Activated naive CD4-positive, alpha-beta T cell treated with anti-CD3 and anti-CD28 coated beads, Interleukin-2, amount 50 U/mL, for 16 hours (primary cell): ENCODE results near the gene LMF1.

ENCODE experiments used
- DNase-seq: peaks from one replicate; pipeline ENCODE4 v3.0.0-alpha.2; 2020

Gene LMF1

DNA sequence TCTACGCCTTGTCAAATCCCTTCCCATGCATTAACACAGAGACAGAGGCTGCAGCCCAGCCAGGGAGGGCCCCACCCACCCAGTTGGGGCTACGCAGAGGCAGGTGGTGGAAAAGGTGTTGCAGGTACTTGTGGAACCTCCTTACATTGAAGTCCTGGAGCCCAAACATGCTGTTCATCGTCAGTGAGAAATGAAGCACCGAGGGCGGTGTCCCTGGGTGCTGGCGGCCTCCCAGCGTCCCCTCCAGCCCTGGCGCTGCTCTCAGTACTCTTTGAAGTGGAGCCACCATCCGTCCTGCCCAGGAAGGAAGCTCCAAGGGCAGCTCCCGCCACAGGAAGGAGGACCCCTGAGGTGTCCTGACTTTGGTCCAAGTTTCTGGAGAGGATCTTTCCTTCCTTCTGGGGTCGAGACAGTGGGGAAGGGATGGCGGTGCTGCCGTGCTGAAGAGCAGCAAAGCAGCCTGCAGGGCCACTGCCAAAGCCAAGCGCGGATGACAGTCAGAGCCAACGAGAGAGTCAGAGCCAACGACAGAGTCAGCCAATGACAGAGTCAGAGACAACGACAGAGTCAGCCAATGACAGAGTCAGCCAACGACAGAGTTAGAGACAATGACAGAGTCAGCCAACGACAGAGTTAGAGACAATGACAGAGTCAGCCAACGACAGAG lies 23.4 kb downstream of the LMF1 start:
- no peak for DNase-seq

DNA sequence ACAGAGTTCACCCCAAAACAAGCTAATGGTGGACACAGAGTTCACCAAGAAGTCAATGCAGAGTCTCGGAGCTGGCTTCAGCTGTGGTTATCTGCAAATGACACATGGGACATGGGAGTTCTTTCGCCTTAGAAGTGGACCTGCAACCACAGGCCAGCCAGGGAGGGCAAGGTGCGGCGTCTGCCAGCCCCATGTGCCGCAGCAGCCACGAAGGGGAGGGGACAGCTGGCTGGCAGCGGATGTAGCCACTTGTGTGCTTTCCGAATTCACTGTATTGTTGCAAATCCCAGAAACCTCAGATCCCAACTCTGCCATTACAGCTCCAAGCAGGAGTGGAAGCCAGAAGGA lies 24.8 kb downstream of the LMF1 start:
- DNase-seq = no peak

DNA sequence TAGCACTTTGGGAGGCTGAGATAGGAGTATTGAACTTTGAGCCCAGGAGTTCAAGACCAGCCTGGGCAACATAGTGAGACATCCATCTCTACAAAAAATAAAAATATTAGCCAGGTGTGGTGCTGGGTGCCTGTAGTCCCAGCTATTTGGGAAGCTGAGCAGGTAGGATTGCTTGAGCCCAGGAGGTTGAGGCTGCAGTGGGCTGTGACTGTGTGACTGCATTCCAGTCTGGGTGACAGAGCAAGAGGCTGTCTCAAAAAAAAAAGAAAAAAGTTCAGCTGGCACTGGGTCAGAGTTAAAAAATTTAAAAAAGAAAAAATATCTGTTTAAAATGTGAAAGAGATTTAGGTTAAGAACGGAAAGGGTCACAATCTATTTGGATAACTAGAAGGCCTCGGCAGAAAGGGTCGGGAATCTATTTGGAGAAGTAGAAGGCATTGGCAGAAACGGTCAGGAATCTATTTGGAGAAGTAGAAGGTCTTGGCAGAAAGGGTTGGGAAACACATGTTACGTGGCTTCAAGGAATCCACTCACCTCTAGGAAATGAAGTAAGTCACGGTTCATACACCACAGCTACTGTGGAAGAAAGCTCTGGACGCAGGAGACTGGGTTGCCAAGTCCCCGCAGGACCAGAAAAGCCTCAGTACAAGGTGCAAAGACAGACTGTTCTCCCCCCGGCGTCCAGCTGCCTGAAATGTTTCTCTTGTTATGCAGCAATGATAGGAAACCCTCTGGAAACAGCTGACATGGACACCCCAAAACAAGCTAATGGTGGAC lies 25.3 kb downstream of the LMF1 start:
- no peak for DNase-seq

DNA sequence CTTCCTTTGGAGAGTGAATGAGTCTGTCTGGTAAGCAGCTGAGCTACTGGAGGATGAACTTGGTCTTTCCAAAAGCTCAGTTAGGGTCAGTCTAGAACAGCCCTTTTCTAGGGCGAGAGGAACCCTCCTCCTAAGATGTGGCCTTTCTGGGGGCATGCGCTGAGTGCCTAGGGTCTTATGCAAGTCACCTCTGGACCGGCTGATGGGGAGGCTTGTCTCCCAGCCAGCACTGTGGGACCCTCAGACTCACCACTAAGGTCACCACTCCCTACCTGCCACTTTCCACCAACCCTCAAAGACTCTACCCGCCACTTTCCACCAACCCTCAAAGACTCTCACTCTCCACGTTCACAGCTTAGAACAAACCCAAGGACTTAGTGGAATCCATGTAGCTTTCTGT lies 26.8 kb downstream of the LMF1 start:
- no peak for DNase-seq

DNA sequence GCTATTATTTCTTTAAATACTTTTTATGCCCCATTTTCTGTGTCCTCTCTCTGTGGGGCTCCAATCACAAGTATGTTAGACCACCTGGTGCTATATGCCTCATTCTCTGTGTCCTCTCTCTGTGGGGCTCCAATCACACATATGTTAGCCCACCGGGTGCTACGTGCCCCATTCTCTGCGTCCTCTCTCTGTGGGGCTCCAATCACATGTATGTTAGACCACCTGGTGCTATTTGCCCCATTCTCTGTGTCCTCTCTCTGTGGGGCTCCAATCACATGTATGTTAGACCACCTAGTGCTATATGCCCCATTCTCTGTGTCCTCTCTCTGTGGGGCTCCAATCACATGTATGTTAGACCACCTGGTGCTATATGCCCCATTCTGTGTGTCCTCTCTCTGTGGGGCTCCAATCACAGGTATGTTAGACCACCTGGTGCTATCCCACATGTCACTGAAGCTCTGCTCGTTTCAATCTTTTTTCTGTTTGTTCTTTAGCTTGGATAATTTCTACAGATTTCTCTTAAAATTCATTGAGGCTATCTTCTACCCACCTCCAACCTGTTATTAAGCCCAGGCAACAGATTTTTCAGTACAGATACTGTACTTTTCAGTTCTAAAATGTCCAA lies 28.2 kb downstream of the LMF1 start:
- no peak for DNase-seq

DNA sequence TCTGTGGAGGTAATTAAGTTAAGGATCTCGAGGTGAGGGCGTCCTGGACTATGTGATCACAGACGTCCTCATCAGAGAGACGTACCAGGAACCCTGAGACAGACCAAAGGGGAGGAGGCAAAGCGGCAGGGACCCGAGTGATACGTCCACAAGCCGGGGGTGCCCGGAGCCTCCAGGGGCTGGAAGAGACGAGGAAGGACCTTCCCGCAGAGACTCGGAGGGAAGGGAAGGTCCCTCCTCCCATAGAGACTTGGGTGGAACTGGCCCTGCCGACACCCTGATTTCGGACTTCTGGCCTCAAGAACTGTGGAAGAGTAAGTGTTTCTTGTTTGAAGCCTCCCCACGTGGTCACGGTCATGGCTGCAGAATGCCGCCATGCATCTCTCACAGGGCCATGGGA lies 30.8 kb downstream of the LMF1 start:
- DNase-seq = no peak

DNA sequence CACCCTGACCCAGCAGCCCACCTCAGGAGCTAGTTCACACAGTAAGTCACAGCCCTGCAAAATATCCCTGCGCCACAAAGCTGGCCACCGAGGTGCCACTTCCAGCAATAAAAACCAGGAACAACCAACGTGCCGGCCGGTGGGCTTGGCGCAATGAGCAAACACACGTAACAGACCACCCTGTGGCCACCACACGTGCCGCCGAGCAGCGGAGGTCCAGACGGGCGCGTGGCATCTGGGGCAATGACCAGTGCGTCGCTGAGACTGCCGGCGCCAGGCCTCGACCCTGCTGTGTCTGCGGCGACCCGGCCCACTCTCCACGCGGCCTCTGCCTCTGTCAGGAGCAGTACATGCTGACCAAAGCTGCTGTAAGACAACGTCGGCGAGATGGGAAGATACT lies 31.5 kb downstream of the LMF1 start:
- no peak for DNase-seq

DNA sequence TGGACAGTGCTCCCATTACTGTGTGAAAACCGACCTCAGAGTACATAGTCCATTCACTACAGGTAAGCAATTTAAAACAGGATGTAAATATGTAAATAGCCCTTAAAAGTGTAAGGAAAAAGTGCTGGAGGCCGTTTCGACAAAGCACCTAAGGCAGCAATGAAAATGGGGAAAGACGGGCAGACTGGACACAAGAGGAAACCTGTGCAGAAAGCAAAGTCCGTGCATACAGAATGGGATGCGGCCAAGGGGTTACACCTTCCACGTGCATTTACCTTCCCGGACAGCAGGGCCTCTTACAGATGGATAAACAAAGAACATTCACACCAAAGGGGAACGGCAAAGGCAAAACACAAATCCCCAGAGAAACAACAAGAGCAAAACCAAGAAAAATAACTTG lies 32.0 kb downstream of the LMF1 start:
- DNase-seq = no peak

DNA sequence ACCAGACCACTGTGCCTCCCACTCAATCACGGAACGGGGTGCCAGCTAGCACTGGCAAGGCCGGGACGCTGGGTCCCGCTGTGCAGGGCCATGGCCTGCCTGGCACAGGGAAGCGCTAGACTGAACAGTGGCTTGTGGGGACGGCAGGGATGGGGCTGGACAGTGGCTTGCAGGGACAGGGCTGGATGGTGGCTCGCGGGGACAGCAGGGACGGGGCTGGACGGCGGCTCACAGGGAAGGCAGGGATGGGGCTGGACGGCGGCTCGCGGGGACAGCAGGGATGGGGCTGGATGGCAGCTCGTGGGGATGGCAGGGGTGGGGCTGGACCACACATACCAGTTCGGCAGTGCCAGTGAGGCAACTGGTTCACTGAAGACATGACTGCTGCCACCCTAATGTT lies 32.6 kb downstream of the LMF1 start:
- DNase-seq = no peak

DNA sequence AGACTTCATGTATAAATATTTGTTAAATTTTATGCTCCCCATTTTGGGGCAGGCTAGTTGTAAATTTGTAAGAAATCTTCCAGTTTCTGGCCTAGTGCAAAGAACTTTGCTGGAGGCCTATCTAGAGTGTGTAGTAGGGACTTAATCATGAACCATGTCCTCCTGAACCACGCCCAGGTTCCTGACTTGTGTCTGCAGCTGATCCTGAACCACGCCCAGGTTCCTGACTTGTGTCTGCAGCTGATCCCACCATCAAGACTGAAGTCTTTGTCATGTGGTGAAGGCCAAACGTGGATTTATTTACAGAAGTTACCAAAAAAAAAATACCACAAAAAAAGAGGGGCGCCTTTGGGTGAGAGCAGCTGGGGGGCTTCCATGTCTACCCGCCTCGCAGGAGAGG lies 33.1 kb downstream of the LMF1 start:
- no peak for DNase-seq

DNA sequence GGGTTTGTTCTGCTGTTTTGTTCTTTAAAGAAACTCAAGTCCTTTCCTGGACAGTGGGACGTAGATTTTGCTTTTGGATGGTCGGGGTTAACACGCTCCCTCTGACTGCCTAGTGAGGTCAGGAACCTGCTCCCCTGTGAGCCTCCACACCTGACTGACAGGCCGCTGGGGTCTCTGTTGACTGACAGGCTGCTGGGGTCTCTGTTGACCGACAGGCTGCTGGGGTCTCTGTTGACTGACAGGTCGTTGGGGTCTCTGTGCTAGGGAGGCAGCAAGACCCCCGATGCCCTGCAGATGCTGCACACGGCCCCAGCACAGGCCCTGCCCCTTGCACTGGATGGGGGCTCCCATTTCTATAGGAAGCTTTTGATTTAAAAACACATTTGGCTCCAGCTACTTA lies 33.5 kb downstream of the LMF1 start:
- DNase-seq = no peak

DNA sequence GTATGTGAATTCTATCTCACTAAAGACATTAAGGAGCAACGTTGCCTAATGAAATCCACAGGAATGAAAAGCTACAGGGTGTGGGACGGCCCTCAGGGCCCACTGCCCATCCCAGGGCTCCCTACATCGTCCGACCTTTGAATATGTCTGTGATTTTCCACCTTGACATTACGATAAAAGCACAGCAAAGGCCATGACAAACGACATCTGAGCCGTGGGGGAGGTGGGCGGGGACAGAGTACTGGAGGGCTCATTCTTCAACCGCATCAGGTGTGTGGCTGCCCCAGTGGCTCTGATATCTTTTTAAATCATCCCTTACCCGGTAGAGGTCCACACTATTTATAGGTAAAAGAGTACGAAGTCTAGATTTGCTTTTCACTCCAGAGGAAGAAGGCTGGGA lies 35.1 kb downstream of the LMF1 start:
- no peak for DNase-seq

DNA sequence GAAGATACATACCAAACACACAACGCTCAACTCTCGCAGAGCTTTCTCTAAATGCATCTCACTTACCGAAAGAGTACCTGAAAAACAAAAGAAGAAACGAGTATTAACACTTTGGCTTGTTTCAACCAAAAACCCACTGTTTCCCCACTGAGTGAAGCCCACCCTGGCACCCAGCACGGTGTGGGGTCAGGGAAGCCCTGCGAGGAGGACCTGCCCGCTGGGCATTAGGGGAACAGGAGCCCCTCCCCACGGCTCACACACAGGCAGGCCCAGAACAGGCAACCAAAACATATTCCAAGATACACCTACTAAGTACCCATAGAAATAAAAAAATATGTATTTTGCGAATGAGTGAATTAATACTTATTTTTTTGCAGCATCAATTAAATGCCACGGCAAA lies 36.6 kb downstream of the LMF1 start:
- no peak for DNase-seq

DNA sequence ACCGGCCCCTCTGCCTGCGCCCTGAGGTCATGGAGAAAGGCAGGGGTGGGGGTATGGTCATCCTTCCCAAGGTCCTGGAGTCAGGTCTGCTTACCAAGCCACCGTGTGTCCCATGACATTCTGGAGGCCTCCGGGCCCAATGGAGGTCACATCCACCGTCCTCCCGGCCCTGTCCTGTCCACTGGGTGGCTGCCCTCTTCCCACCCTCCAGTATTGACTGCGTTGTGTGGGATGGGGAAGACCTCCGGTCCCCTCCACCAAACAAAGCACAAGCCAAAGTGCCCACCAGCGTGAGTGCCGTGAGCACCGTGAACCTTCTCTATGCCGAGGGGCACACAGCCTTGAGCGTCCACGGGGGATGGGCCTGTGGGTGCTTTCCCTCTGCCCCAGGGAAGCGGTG lies 37.2 kb downstream of the LMF1 start:
- no peak for DNase-seq

DNA sequence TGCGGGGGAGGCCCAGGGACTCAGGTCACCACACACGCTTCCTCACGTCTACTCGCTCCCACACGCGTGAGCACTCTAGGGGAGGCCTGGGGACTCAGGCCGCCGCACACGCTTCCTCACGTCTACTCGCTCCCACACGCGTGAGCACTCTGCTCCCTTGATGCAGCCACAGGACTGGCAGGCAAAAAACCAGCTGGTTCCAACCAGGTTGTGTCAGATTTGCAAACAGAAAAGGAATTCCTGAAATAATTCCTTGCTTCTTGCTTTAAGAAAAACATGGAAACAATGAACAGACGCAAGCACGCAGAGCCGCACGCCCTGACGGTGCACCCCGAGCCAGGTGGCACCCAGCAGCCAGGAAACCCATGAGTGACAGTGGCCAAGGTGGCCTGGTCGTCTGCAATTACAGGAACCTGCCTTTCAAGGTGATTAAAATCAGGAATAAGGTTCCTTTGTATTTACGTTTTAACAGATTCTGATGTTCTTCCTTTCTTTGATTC lies 37.9 kb downstream of the LMF1 start:
- DNase-seq = no peak

DNA sequence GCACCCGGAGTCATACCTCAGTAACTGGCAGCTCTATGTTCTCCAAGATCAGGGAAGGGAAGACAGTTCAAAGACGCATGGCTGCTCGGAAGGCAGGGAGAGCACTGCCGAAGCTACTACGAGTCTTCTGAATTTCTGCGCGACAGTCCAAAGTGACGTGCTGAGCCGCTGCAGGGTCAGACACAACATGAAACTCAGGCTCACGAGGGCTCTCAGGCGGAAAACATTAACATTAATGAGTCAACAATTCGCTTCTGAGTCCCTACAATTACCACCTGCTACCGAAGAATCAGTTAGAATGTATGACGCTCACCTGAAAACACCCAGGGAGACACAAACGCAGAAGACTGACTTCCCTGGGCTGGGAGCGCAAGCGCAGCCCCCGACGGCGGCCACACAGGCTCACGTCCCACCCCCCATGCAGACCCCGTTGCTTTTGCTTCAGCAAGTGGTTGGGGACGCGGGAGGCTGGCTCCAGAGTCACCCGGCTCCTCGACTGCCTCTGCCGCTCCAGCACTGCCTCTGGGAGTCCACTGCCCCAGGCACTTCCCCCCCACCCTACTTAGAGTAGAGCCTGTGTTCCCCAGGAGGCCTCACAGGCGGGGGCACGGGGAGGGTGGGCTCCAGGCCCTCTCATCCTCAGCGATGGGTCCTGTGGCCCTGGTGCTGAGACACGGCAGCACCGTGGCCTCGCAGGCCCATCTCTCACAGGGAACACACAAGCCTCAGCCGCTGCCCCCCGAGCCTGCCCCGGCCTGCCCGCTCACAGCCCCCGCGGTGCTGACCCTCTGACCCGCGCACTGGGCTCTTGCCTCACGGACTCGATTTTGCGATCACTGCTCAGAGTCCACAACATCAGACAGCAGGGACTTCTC lies 38.9 kb downstream of the LMF1 start:
- no peak for DNase-seq

DNA sequence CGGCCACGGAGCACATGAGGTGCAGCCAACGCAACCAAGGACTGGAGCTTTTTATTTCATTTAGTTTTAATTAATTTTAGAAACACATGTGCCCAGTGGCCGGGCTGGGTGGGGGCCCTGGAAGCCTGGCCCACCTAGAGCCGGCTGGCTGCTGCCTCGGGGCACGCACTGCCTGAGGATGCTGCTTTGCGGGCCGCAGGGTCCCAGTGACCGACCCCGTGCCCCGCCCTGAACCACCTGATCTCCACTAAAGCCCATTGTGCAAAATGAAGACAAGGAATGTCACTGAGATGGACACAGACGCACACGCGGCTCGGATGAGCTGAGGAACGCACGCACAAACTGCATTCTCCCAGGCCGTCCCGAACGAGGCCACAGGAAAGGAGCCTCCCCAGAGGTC lies 39.6 kb downstream of the LMF1 start:
- DNase-seq = no peak

DNA sequence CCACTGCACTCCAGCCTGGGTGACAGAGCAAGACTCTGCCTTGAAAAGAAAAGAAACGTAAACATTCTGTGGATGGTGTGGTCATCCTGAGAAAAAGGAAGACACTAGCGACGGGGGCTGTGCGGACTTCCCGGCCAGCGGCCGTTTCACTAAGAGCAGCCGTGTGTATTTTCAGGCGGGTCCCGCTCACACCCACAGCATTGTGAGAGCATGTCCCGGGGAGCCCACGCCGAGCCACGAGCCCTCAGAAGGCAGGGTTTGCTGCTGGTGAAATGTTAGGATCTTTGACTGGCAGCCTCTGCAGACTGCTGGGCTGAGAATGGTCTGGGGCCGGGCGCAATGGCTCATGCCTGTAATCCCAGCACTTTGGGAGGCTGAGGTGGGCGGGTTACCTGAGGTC lies 40.3 kb downstream of the LMF1 start:
- no peak for DNase-seq

DNA sequence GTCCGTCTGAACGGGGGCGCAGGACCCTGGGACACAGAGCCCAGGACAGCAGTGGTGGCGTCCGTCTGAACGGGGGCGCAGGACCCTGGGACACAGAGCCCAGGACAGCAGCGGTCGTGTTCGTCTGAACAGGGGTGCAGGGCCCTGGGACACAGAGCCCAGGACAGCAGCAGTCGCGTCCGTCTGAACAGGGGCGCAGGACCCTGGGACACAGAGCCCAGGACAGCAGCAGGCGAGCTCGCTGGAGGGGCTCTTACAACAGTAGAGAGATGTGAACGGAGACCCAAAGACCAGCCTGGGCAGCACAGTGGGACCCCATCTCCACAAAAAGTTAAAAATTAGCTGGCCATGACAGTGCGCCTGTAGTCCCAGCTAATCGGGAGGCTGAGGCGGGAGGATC lies 40.7 kb downstream of the LMF1 start:
- no peak for DNase-seq

DNA sequence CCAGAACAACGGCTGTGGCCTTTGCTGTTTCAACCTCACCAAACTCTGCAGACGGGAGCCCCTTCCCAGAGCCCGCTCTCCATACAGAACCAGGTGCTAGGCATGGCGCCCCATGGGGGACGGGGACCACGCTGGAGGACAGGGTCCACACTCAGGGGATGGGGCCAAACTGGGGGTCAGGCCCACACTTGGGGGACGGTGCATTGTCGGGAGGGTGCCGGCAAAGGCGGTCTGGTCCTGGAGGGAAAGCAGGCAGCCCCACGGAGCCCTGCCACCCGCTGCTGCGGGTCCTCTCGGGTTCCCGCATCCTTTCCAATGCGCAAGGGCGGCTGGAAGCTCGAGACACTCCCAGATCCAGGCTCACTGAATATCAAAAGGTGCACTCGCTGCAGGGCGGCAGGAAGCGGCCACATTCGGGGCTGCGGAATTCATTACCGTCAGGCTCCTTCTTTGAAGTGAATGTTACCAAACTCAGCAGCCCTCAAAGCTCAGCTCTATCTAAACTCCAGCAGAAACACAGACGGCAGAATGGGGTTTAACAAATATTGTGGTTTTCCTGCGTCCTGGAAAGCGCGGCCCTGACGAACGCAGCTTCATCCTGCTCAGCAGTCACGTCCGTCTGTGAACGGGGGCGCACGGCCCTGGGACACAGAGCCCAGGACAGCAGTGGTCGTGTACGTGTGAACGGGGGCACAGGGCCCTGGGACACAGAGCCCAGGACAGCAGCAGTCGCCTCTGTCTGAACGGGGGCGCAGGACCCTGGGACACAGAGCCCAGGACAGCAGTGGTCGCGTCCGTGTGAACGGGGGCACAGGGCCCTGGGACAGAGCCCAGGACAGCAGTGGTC lies 41.3 kb downstream of the LMF1 start:
- DNase-seq = no peak

DNA sequence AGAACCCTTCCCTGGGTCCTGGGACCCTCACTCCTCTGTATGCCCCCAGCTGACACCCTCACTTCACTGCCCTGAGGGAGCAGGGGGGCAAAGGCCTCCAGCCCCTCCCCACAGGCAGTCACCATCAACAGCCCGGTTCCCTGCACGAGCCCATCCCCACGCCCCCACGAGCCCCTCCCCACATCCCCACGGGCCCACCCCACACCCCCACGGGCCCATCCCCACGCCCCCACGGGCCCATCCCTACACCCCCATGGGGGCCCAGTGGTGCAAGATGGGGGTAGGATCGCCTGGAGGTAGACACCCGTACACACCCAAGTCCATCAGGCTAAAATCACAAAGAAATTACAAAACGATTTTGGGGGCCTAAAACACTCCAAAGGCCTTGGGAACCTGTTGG lies 42.3 kb downstream of the LMF1 start:
- no peak for DNase-seq

DNA sequence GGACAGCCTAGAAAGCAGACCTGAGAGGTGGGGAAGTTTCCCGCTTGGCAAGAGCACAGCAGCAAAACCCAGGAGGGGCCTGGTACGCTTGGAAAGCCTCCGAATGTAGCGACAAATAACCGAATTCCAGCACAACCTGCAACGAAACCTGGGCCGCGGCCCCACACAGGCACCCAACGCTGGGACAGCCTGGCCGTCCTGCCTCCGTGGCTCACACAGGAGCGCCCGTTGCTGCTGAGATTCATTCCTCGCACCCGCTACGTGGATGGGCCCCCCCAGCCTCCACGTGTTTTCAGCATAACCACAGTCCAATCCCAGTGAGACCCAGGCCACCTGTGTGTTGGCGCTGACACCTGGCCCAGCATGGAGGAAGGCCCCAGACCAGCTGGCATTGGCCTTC lies 42.9 kb downstream of the LMF1 start:
- DNase-seq = no peak
